Fibroblast of the conjunctiva (primary cell): ENCODE results near the gene MTRR.
"Not testable (repeated sequence)": the region's sequence is repeated elsewhere in the genome, so short reads cannot be mapped to it uniquely, and the experiment has no call there.

Experiments
- DNase-seq: peaks from one replicate; pipeline ENCODE4 v3.0.0-alpha.2; 2010; ENCODE audit warnings: low read depth

Gene MTRR

DNA sequence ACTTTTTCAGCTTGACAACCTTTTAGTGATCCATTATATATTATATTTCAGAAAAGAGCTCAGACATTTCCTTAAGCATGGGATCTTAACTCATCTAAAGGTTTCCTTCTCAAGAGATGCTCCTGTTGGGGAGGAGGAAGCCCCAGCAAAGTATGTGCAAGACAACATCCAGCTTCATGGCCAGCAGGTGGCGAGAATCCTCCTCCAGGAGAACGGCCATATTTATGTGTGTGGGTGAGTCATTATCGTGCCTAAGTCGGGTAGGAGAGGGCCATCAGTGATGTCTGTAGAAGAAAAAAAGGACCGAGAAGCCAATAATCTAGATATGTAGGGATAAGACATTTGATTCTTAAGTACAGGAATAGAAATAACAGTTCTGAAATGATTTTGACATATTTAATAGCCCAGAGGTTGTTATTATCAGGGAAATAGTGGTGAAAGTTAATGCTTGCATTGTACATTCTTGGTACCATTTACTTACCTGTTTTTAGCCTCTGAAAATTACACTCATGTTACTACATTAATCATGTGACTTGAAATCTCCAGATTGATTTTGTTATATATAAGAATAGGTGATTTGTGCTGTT, 28.2 kb downstream of the MTRR start:
- DNase-seq, result peak; percentile 30

DNA sequence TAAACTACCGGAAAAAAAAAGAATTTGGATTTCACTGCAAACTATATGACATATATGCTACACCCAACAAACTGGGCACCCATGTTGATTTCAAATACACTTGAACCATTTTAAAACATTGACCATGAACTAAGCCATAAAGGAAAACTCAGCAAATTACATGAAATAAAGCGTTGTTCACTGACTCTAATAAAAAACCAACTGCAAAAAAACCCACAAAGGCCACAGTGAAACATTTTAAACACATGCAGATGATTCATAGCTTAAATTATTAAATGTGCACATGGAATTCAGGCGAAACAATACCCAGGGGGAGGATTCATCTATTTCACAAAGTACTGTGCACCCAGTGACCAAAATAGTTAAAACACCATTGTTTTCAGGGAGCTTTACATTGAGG, 33.3 kb downstream of the MTRR start:
- DNase-seq, result no peak

DNA sequence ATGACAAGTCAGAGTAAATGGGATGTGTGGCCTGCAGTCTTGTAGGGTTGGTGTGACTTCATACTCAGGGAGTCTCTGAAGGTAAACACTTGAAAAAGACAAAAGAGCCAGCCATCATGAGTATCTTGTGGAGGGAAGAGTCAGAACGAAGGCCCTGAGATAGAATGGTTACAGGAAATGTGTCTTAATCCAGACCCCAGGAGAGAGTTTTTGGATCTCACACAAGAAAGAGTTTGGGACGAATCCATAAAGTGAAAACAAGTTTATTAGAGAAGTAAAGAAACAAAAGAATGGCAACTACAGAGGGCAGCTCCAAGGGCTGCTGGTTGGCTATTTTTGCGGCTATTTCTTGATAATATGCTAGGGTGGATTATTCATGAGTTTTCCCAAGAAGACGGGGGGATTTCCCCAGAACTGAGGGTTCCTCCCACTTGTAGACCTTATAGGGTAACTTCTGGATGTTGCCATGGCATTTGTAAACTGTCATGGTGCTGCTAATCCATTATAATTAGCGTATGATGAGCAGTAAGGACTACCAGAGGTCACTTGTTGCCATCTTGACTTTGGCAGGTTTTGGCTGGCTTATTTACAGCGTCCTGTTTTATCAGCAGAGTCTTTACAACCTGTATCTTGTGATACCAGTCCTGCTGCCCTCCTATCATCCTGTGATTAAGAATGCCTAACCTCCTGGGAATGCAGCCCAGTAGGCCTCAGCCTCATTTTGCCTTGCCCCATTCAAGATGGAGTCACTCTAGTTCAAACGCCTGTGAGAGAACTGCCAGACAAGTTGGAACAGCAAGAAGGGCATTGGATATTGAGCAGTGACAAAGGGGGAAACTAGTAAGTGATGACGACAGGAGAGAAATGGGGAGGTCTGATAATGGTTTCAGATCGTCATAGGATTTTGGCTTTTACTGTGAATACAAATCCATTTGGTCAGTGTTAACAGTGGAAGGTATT, 34.0 kb downstream of the MTRR start:
- DNase-seq, result no peak

DNA sequence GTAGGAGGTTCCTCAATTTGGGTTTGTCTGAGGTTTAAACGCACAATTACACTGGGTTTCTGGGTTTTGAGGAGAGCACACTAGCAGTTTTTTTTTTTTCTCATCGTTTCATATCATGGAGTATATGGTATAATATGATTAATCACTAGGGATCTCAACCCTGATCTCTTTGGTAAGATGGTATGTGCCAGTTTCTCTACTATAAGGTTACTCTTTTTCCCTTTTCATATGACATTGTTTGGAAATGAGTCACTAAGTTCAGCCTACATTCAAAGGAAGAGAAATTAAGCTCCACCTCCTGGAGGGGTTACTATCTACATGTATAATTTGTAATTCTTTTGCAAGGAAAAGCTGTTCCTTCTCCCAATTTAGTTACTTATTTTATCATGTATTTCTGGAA, 35.2 kb downstream of the MTRR start:
- DNase-seq, result no peak

DNA sequence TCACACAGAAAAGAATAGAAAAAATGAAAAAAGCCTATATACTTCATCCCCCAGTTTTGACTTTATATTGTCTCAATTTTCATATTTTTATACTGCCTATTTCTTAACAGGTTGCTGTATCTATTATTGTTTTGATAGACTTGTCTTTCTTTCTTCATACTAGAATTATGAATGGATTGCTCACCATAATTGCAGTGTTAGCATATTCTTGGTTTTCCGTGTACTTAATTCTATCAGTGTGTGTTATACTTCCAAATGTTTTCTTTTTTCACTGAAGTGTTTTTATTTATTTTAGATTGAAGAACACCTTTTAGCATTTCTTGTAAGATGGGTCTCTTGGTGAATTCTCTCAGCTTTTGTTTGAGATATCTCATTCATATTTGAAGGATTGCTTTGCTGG, 38.7 kb downstream of the MTRR start:
- DNase-seq, result no peak

DNA sequence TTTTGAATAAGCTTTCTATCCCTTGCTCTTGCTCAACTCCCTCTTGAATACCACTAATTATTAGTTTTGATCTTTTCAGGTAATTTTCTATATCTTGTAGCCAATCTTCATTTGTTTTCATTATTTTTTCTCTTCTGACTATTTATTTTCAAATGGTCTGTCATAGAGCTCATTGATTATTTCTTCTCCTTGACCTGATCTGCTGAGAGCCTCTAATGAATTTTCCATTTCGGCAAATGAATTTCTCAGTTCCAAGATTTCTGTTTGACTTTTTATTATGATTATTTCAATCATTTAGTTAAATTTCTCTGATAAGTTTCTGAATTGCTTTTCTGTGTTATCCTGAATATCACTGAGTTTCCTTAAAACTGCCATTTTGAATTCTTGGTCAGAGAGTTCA, 39.4 kb downstream of the MTRR start:
- DNase-seq, result no peak

DNA sequence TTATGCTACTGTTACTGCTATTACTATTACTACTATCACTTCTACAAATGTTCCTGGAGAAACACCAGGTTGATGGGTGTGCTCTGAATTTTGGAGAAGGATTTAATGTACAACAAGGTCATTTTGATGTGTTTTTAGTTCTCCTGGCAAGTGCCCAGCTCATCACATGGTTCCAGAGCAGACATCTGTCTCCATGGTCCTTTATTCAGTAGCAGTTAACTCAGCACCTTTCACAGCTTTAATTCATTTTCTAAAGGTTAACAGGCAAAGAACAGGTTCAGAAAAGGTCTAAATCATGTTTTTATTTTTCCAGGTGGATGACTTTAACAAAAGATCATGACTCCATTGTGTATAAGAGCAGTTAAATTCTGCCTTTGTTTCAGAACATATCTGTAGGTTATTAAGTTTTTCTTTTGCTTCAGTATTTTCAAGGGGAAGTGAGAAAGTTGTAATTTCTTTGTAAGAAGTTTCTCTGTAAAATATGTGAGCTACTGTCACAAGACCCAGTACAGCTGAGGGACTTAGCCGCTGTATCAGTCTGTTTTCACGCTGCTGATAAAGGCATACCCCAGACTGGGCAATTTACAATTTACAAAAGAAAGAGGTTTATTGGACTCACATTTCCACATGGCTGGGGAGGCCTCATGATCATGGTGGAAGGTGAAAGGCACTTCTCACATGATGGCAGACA, 41.9 kb downstream of the MTRR start:
- no peak for DNase-seq

DNA sequence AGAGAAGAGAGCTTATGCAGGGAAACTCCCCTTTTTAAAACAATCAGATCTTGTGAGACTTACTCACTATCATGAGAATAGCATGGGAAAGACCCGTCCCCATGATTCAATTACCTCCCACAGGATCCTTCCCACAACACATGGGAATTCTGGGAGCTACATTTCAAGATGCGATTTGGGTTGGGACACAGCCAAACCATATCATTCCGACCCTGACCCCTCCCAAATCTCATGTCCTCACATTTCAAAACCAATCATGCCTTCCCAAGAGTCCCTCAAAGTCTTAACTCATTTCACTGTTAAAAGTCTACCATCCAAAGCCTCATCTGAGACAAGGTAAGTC, 42.5 kb downstream of the MTRR start:
- DNase-seq, result not testable (repeated sequence)

DNA sequence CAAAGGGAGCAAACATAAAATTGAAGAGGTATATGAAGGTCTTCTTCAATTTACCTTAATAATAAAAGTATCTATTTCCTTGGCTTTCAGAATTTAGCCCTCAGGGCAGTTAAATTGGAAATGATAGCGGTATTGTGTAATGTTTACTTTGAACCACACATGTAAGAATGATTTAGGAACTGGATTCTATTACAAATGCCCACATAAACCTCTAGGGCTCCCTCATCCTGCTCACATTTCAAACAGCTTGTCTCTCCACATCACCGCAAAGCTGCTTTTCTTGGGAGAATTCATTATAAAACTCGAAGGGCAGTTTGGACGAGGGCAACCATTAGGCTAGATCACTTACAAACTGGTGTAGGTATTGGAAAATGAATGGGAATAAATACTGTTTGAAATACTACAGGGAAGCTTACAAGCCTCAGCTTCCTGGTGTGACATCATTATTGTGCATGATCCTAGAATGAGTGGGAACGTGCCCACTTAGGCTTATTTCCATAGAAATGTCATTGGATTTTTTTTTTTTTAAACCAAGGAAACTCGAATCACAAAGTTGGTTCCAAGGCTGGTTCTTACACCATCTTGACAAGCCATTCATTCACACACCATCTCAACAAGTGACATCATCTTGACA, 47.3 kb downstream of the MTRR start:
- DNase-seq, result no peak

DNA sequence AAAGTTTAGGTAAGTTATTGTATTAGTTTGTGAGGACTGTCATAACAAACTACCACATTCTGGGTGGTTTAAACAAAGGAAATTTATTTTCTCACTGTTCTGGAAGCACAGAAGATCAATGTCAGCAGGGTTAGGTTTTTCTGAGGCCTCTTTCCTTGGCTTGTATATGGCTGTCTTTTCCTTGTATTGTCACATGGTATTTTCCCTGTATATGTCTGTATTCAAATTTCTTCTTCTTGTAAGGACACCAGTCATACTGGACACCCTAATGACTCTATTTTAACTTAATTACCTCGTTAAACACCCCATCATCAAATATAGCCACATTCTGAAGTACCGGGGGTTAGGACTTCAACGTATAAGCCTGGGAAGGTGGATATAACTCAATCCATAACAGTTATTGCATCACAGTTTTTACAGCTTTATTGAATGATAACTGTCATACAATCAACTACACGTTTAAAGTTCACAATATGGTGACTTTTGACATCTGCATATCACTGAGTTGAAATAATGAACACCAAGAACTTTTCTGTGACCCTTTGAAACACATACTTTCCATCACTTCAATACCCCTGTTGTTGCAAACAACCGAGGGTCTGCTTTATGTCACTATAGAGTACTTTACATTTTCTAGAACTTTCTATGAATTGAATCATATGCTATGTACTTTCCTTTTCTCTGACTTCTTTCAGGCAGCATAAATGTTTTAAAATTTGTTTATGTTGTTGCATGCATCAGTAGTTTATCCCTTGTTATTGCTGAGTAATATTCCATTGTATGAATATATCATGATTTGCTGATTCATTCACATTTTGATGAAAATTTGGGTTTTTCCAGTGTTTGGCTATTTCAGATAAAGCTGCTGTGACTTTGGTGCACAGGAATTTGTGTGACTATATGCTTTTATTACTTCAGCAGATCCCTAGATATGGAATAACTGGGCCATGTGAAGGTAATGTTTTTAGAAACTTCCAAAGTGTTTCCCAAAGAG, 48.5 kb downstream of the MTRR start:
- no peak for DNase-seq

DNA sequence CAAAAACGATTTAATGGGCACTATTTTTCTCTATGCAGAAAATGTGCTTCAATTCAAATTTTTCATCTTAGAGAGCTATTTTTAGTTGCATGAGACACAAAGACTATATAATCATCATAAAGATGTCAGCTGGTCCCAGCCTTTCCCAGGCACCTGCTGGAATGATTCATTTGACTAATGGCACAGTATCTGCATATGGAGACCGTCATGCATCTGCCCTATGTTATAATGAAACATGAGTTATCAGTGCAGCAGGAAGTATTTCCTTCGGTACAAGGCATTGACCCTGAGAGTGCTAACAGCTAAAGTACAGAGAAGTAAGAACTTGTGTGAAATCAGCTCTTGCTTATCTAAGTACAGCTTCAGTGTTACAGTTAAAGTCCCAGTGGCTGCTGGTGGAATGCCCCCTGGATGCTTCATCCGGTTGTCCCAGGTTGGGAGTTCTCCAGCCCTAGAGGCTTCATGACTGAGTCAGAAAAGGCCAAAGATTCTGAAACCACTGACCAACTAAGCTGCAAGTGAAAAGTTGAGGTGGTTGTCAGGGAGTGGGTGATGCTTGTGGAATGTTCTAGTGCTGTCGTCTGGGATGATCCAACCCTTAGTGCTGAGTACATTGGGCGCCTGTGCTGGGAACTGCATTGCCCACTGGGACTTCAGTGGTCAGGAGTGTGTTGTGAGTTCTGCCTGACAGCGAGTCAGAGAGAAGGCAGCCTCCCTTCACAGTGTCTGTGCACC, 57.2 kb downstream of the MTRR start:
- peak; percentile 10 for DNase-seq

DNA sequence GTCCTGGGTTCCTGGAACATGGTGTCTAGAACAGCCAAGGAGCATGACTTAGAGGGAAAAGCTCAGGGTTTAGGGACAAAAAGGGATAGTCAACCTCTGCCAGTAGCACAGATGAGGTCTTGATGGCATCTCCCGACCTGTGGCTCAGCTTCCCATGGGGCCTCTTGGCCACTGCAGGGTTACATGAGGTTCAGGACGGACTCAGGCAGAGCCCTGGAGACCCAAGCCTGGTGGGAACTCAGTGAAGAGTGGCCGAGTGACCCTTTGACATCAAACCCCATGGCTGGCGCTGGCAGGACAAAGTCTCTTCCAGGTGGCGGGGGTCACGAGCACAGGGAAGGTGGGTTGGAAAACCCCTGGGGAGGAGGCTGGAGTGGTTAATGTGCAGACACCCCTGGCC, 57.8 kb downstream of the MTRR start:
- no peak for DNase-seq

DNA sequence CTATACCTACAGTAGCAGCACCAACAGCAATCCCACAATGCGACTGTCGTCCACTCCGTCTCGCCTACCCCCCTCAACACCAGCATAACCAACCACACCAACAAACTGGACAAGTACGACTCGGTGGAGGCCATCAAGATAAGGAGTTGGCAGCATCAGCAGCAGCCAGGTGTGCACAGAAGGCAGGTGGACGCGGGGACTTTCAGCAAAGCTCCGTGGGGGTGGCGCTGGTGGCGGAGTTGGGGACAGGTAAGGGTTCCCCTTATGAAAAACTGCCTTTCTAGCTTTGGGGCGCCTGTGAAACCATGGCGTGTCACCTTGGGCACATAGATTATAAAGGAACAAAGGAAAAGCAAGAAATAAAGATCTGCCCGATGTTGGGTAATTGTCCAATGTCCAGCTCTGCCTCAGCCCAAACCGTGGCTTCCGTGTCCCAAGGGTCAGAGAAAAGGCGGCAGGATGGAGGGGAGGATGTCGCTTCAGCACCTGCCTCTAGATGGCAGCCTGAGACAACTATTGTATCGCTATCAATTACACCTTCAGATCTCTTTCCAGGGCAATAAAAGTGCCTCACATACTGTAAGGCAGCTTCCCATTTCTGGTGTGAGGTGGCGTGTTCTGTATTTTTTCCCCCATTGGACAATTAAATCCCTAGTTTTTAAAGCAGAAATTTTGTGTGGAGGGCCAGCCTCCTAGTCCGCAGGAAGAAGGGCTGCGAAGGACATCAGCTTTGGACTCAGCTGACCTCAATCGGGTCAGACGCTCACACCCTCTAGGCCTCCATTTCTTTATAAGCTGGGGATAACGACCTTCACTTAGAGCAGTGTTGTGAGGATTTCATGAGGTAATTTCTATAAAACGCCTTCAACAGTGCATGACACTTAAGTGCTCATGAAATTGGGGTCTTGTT, 58.8 kb downstream of the MTRR start:
- DNase-seq, result peak; percentile 26

DNA sequence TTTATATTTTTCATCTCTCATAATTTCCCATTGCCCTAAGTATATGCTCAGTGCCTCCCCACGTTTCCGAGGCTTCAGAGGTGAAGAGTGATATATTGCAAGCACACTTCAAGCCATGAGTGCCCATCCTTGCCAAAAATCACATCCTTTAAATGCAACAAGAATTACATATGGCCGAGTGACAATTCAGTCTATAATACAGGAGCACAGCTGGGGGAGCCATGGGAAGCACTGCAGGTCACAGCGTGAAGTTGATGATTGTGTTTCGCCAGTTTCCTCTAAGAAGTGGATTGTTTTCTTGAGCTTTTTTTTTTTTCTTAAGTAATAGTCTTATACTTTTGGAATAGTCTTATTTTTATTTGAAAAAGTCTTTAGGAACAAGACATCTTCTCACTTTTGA, 61.1 kb downstream of the MTRR start:
- DNase-seq, result no peak

DNA sequence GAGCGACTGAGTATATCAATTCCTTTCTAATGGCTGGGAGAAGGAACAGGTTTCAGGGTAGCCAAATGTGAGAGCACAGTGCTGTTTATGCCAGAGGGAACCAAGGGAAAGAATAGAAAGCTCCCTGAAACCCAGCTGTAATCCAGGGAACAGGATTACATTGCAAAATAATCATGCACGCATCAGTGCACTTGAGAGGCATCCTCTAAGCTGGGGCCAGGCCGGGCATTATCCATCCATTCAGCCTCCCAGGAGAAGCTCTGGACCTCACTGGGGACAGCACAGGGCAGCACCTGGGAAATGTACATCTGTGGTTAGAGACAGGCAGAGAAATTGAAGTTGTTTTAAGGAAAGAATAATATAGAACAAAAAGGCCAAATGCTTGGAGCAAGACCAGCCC, 72.7 kb downstream of the MTRR start:
- no peak for DNase-seq

DNA sequence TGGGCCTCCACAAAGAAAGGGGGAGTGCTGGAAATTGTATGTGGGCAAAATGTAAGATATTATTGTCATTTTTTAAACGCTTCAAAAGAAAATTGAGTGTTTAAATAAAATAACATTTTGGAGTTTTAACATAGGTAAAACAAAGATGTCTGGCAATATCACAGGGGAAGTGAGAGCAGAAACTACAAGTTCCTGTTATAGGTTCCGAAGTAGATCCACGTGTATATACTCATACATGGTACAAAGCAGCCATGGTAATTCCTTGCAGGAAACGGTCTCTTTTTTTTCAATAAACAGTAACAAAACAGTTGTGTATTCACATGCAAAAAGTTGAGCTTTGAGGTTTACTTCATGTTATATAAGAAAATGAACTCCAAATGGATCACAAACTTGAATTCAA, 78.4 kb downstream of the MTRR start:
- no peak for DNase-seq
